Regular cardiac myocyte (primary cell): Measurements from ENCODE around the gene PAX4. TPM values are rescaled to one million over a fixed set of nuclear protein-coding genes. Genes with fewer than 3 reads are reported as not detected.

Experiments used
- total RNA-seq: library from RNA; depleted of rRNA; stranded (reverse); fragments of >200 nt; gene quantifications from 2 replicates; pipeline ENCODE4 v1.2.3, GENCODE V29; 2014

PAX4 gene, protein sequence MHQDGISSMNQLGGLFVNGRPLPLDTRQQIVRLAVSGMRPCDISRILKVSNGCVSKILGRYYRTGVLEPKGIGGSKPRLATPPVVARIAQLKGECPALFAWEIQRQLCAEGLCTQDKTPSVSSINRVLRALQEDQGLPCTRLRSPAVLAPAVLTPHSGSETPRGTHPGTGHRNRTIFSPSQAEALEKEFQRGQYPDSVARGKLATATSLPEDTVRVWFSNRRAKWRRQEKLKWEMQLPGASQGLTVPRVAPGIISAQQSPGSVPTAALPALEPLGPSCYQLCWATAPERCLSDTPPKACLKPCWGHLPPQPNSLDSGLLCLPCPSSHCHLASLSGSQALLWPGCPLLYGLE
- total RNA-seq, result not detected in 2 replicates

DNA sequence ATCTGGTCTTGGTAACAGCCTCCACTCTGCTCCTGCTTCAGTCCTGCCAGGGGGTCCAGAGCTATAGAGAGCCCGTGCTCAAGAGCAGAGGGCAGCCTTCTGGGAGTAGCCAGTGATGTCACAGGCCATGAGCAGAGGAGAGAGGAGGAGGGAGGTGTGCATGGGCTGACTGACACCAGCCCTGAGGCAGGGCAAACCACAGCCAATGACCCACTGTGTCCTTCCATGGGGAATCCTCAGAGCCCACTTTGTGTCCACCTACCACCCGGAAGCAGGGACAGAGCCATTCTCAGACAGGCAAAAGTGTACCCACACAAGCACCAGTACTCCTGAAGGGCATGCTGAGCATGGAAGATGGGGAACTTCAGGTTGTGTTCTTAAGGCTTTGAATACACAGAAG, at the start of gene PAX4:
Gene PAX4, minus strand, starts transcription at position 101 of the 400 bp plus-strand sequence. CDS start 2,214 bp downstream, outside the sequence.

DNA sequence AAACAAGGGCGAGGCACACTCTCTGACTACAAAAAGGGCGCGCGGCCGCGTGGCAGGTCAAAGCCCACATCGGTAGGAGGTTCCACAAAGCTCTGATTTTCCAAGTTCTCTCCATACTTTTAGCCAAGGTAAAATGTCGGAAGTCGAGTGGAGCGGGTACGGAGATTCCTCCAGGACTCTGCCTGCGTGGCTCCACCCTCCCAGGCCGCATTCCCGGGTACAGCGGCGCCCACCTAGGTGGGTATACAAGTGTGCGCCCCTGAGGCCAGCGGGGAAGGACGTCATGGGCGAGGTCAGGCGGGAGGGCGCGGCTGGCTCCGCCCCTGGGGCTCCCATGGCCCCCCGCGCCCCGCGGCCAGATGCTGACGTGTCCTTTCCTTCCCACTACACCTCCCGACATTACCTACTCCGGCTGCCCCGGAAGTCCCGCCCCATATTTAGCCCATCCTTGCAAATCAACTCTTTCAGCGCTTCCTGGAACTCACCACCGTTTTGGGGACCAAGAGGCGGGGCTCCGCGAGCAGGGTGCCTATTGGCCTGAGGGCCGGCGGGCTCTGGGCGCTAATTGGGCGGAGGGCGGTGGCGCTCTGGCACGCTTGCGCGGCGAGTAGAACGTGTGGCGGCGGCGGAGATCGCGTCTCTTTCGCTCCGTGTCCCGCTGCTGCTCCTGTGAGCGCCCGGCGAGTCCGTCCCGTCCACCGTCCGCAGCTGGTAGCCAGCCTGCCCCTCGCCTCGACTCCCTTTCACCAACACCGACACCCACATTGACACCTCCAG, 33.8 kb upstream of the PAX4 start, which contains the start of gene SND1:
Gene SND1, plus strand, starts transcription at position 639 of the 777 bp plus-strand sequence. CDS start 180 bp downstream, outside the sequence.

DNA sequence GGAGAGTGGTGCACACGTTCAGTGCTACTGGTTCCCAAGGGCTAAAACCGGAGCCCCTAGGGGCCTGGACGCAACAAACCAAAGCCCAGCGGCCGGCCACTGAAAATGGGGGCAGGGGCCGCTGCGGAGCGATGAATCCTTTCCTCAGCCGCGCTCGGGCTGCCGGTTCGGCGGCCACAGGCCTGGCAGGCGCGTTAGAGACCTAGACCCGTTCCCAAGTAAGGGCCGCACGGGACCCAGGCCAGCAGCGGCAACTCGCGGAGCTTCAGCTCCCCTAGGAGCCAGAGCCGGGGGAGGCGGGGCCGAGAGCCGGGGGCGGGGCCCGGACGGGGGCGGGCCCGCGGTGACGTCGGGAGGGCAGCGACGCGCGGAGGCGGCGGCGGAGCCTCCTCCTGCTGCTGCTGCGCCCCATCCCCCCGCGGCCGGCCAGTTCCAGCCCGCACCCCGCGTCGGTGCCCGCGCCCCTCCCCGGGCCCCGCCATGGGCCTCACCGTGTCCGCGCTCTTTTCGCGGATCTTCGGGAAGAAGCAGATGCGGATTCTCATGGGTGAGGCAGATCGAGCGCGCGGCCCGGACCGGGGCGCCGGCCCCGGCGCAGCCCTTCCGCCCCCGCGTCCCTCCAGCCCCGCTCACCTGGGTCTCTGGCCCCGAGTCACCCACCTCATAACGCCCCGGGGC, 29.8 kb downstream of the PAX4 start, which contains the start of gene ARF5:
Gene ARF5, plus strand, starts transcription at position 393 of the 678 bp plus-strand sequence. Its CDS starts 88 bp downstream, at position 481.

DNA sequence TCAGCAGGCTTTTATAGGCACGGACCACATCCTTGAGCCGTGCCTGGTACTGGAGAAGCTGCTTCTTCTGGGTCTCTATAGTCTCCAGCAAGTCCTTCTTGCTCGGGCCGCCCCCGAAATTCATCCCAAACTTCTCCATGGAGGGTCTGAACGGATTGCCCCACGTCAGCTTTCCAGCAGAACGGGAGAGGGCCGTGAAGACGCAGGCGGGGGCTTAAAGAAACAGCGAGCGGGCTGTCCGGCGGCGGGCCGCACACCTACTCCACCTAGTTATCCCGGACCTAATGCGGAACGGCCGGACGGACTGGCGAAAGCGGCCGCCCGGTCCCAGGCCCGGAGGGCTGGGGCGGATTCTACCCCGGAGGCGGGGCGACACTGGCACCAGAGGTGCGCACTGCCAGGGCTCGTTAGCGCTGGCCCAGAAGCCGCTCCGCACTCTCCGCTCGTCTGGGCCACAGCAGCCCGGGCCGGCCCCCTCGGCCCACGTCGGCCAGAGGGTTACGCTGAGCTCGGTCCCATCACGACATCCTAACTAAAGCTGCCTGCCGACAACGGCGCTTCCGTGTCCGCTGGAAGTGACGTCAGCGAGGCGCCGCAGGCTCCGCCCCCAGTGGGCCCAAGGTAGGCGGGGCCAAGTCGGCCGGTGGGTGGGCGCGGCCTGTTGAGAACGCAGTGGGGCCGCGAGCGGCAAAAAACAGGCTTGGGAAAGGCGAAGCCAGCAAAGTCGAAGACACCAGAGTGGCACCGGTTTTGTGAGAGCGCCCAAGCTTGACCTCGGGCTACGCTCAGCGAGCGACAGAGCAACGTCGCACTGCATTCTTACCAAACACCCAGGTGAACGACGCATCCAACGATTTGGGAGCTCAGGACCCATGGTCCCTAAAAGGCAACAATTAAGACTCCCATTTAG, 32.6 kb downstream of the PAX4 start, which contains the start of gene GCC1:
Gene GCC1, minus strand, starts transcription at position 553 of the 910 bp plus-strand sequence. Its CDS starts 414 bp downstream, at position 139.

Other genes with a start within 250 kb of the PAX4 start
- gene ZNF800, start 225.4 kb downstream of the PAX4 start, total RNA-seq, result 11.0 and 11.9 TPM in 2 replicates
- gene GCC1, start 32.5 kb downstream of the PAX4 start, total RNA-seq, result 26.8 and 27.0 TPM in 2 replicates
- 122 and 130 TPM in 2 replicates for gene ARF5, start 29.7 kb downstream of the PAX4 start, total RNA-seq
- 0.58 and 1.7 TPM in 2 replicates for gene FSCN3, start 24.4 kb downstream of the PAX4 start, total RNA-seq
- gene SND1, start 34.1 kb upstream of the PAX4 start, total RNA-seq, result 193 and 208 TPM in 2 replicates